Epithelial cell of proximal tubule (primary cell): Measurements from ENCODE around the gene PLXNA2. TPM values are rescaled to one million over a fixed set of nuclear protein-coding genes. Genes with fewer than 3 reads are reported as not detected.

Experiments
- DNase-seq: peaks from one replicate; pipeline ENCODE4 v3.0.0-alpha.2; 2011; ENCODE audit warnings: low read depth
- H3K4me3 ChIP-seq: 2 replicates; pipeline ENCODE4 v1.5.1; 2011; ENCODE audit warnings: low read depth, mild to moderate bottlenecking, low read length
- total RNA-seq: library from RNA; depleted of rRNA; stranded (reverse); fragments of >200 nt; gene quantifications from 2 replicates; pipeline ENCODE4 v1.2.3, GENCODE V29; 2015
- TF ChIP-seq, protein P1 (sequence below): conservative IDR thresholded peaks from 2 replicates; pipeline ENCODE4 v1.5.1; 2012; ENCODE audit warnings: low read depth, mild to moderate bottlenecking, low read length

Gene PLXNA2
- total RNA-seq, 1 donor from 2014 or later: 5.7 TPM

DNA sequence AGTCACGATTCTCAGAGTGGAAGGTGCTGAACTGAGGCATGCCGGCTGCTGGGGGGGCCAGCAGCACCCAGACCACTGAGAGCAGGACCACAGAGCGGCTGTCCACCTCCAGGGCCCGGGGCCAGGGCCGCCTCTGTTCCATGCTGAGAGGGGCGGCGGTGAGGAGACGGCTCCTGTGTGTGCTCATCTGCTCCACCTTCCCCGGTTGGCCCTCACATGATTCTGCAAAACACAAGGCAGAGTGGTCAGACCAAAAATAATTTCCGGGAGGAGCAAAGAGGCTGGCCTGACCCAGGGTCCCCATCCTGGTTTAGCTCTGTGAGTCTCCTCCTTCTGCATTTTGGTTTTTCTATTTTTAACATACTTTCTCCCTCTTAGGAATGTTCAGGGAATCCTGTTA is 26.4 kb downstream of the PLXNA2 start:
- TF ChIP-seq, protein P1, sequence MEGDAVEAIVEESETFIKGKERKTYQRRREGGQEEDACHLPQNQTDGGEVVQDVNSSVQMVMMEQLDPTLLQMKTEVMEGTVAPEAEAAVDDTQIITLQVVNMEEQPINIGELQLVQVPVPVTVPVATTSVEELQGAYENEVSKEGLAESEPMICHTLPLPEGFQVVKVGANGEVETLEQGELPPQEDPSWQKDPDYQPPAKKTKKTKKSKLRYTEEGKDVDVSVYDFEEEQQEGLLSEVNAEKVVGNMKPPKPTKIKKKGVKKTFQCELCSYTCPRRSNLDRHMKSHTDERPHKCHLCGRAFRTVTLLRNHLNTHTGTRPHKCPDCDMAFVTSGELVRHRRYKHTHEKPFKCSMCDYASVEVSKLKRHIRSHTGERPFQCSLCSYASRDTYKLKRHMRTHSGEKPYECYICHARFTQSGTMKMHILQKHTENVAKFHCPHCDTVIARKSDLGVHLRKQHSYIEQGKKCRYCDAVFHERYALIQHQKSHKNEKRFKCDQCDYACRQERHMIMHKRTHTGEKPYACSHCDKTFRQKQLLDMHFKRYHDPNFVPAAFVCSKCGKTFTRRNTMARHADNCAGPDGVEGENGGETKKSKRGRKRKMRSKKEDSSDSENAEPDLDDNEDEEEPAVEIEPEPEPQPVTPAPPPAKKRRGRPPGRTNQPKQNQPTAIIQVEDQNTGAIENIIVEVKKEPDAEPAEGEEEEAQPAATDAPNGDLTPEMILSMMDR: no peak
- H3K4me3 ChIP-seq: no peak overlapping the region
- no peak for DNase-seq

- no peak overlapping the region for H3K4me3 ChIP-seq
- TF ChIP-seq, protein P1: no peak
Observed at GRCh38 chr1:208216806-208217205, 27.4 kb downstream of the PLXNA2 start.

DNA sequence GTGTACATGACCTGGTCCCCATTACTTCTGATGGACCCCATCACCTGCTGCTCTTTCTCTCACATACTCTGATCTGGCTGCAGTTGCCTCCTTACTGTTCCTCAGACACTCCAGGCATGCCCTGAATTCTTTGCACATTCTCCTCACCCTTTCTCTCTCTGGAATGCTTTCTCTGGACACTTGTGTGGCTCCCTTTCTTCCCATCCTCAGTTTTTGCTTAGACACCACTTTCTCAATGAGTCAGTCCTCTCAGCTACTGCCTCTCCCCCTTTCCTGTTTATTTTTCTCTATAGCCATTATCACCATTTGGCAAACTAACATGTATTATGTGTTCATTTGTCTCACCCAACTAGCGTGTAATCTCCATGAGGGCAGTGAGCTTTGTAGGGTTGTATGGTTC is 28.1 kb downstream of the PLXNA2 start:
- DNase-seq: no peak
- TF ChIP-seq, protein P1: no peak
- no peak overlapping the region for H3K4me3 ChIP-seq

More at GRCh38 chr1:208216806-208217205, 27.4 kb downstream of the PLXNA2 start:
- DNase-seq: no peak

DNA sequence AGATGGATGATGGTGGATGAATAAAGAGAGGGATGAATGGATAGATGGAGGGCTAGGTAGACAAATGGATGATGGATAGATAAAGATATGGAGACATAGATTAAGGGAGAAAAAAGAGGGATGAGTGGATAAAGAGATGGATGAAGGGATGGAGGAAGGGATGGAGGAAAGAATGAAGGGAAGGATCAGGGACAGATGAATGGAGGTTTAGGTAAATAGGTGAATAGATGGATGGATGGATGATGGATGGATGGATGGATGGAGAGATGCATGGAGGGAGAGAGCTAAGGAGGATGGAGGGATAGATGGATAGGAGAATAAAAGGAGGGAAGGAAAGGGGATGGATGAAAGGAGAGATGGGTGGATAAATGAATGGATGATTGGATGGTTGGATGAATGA is 28.8 kb downstream of the PLXNA2 start:
- no peak overlapping the region for H3K4me3 ChIP-seq
- TF ChIP-seq, protein P1: no peak
- no peak for DNase-seq

GRCh38 chr1:208213786-208214185 is 30.4 kb downstream of the PLXNA2 start:
- no peak for DNase-seq
- H3K4me3 ChIP-seq: no peak overlapping the region
- TF ChIP-seq, protein P1: no peak

DNA sequence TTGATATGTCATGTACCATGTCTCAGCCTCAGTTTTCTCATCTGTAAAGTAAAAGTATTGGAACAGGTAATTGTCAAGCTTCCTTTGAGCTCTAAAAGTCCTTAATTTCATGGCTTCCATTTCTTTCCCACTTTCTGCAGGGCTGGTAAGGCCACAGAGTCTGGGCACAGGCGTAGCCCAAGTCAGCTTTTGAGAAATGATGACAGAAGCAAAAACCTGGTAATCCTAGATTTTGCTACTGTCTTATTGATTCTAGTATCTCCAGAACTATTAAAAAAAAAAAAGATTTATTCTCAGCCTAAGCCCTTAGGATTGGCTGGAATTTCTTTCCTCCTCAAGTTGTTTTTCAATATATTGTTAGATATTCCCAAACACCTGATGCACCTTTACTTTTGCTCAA is 31.3 kb downstream of the PLXNA2 start:
- TF ChIP-seq, protein P1: no peak
- no peak for DNase-seq
- H3K4me3 ChIP-seq: no peak overlapping the region

- TF ChIP-seq, protein P1: no peak
- DNase-seq: no peak
- no peak overlapping the region for H3K4me3 ChIP-seq
Observed at GRCh38 chr1:208211921-208212843, 32.0 kb downstream of the PLXNA2 start.
